GM18508 (cell line): ENCODE results near the gene KNOP1.
"Not testable (repeated sequence)": the region's sequence is repeated elsewhere in the genome, so short reads cannot be mapped to it uniquely, and the experiment has no call there.

Source experiments
- ATAC-seq: cut with Tn5 transposase; IDR thresholded peaks from one replicate; pipeline ENCODE4 v1.9.1; 2021; ENCODE audit warnings: moderate number of reproducible peaks; ENCODE audit not compliant: insufficient read depth, unreplicated experiment

The KNOP1 gene

DNA sequence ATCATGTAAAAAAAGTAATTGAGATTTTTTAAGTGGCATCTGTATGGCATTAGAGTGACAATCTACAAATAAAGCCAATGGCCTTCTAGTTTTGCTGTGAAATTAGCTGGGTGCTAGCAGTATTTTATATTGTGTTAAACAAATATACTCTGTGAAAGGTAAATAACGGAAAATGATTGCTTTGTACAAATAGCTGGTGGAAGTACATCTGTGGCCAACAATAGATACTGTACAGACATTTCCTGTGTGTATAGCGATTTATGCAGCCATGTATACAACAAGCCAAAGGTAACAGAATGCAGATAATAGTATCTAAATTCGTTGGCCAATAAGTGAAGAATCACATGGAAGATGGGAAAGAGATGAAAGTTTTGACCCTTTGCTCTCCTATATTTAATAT is 26.6 kb upstream of the KNOP1 start:
- no peak for ATAC-seq

GRCh38 chr16:19743816-19744159 is 25.8 kb upstream of the KNOP1 start:
- ATAC-seq = no peak

GRCh38 chr16:19741354-19741753 is 23.3 kb upstream of the KNOP1 start:
- ATAC-seq = no peak

- ATAC-seq = no peak
Observed at GRCh38 chr16:19737306-19738038, 19.4 kb upstream of the KNOP1 start.

- no peak for ATAC-seq
Observed at GRCh38 chr16:19735074-19735867, 17.2 kb upstream of the KNOP1 start.

GRCh38 chr16:19733551-19733950 is 15.5 kb upstream of the KNOP1 start:
- ATAC-seq = no peak

GRCh38 chr16:19728636-19728965 is 10.6 kb upstream of the KNOP1 start:
- ATAC-seq = no peak

DNA sequence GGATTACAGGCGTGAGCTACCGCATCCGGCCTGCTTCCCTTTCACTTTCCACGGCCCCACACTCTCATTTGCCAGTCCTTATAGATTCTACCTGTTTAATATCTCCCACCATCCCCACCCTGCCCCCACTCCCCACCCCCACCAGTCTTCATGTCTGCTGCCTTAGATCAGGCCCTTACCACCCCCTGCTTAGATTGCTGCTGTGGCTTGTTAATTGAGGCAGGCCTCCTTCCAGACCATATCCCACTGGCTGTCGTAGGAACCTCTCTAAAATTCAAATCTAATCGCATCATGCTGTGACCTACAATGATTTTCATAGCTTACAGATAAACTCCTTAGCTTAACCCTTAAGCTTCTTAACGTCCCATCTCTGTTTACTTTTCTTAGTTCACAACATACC is 5.0 kb upstream of the KNOP1 start:
- no peak for ATAC-seq

GRCh38 chr16:19722269-19722952 is 4.4 kb upstream of the KNOP1 start:
- ATAC-seq = no peak

GRCh38 chr16:19718624-19718965 is 568 bp upstream of the KNOP1 start:
- no peak for ATAC-seq

GRCh38 chr16:19717314-19717713 is 713 bp downstream of the KNOP1 start:
- no peak for ATAC-seq

- not testable (repeated sequence) for ATAC-seq
Observed at GRCh38 chr16:19716728-19717127, 1.3 kb downstream of the KNOP1 start.

DNA sequence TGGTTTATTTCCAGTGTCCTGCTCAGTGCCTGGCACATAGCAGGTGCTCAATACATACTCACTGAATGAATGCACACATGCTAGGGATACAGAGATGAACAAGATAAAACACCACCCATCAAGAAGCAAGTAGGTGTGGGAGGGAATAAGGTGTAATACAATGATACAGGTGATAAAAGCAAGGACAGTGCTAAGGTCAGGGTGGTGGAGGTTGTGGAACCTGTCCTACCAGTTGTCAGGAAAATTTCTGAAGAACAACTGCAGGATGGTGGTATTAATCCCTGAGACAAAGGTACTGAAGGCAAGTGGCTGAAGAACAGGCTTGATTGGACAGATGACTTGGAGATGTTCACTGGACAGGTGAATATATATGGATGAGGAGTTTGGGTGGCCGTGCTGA is 1.8 kb downstream of the KNOP1 start:
- ATAC-seq = no peak

GRCh38 chr16:19715566-19715965 is 2.5 kb downstream of the KNOP1 start:
- no peak for ATAC-seq

GRCh38 chr16:19713697-19714096 is 4.3 kb downstream of the KNOP1 start:
- ATAC-seq = no peak

DNA sequence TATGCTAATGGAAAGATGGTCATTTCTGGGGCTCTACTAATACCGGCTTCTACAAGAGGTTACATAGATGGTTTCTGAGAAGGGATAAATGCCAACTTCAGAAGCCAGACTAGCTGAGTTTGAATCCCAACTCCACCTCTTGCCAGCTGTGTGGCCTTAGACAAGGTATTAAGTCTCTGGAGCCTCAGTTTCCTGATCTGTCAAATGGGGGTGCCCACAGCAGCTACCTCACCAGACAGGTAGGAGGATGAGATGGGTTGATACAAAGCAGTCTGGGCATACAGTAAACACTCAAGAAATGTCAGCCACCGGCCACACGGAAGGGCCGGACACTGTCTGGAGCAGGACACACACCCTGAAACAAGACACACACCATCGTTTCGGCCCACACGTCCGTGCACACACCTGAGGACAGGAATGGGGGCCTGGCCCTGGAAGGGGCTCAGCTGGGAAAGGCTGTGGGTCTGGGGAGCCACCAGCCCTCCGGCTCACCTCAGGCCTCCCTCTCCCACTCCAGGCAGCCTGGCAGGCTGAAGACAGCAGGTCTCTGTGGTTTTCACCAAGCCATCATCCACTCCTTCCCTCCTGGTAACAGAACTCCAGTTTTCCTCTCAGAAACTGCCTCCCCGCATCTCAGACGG is 5.5 kb downstream of the KNOP1 start:
- ATAC-seq = no peak

- no peak for ATAC-seq
Observed at GRCh38 chr16:19711643-19712042, 6.4 kb downstream of the KNOP1 start.

DNA sequence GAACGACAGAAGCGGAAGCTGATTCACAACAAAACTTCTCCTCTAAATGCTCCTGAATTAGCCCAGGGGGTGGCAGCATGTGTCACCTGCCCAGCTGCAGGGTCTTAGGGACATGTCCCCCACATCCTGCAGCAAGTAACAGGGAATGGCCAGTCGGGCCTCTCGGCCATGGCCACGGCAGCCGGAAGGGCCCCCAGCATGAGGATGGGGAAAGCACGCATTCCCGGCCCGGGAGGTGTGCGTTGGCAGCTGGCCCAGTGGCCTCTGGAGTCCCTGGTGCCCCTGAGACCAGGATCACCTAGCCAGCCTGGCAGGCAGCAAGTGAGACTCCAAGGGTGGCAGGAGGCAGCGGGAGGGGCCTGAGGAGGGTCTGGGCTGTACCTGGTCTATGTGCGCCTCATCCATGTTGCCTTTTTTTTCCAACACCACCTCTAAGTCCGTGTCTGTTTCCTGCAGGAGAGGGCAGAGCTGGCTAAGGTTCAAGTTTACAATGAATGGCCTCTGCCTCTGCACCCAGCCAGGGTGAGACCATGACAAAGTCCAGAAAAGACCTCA is 7.0 kb downstream of the KNOP1 start:
- no peak for ATAC-seq

GRCh38 chr16:19710191-19710908 is 7.7 kb downstream of the KNOP1 start:
- ATAC-seq = no peak
